HUES48 (cell line): Measurements from ENCODE around the gene PRF1.
"Not testable (repeated sequence)": the region's sequence is repeated elsewhere in the genome, so short reads cannot be mapped to it uniquely, and the experiment has no call there.

ENCODE experiments used
- H3K27ac ChIP-seq: one replicate; pipeline ENCODE4 v1.7.0; 2013; ENCODE audit warnings: low read depth, low read length, inconsistent platforms
- H3K27me3 ChIP-seq: 2 replicates; pipeline ENCODE4 v1.6.1; 2013; ENCODE audit warnings: mild to moderate bottlenecking, low read length; ENCODE audit not compliant: control insufficient read depth, insufficient read depth
- H3K36me3 ChIP-seq: 2 replicates; pipeline ENCODE4 v1.6.1; 2013; ENCODE audit warnings: low read length; ENCODE audit not compliant: control insufficient read depth, insufficient read depth
- H3K4me1 ChIP-seq: 2 replicates; pipeline ENCODE4 v1.6.1; 2013; ENCODE audit warnings: mild to moderate bottlenecking, low read length; ENCODE audit not compliant: control insufficient read depth, insufficient read depth
- H3K4me3 ChIP-seq: 2 replicates; pipeline ENCODE4 v1.5.1; 2013; ENCODE audit warnings: mild to moderate bottlenecking, low read depth, low read length
- H3K9ac ChIP-seq: 2 replicates; pipeline ENCODE4 v1.6.1; 2013; ENCODE audit warnings: mild to moderate bottlenecking, low read depth, low read length, moderate library complexity
- H3K9me3 ChIP-seq: 2 replicates; pipeline ENCODE4 v1.6.1; 2013; ENCODE audit warnings: low read length; ENCODE audit not compliant: control insufficient read depth, insufficient read depth

PRF1 gene

GRCh38 chr10:70634011-70634410 is 31.5 kb upstream of the PRF1 start:
- Histone ChIP-seq H3K9ac (no peak overlapping the region), H3K4me3 (no peak overlapping the region), H3K9me3 (peaks cover 5% of the 10 kb centered on the region; the same call in 1 of the 2 replicates), H3K27ac (no peak overlapping the region), H3K4me1 (no peaks in the 10 kb centered on the region), H3K36me3 (no peaks in the 10 kb centered on the region), H3K27me3 (no peaks in the 10 kb centered on the region)

- not testable (repeated sequence) for H3K27ac ChIP-seq, H3K36me3 ChIP-seq, H3K27me3 ChIP-seq, H3K9ac ChIP-seq, H3K4me1 ChIP-seq, H3K4me3 ChIP-seq
- H3K9me3 ChIP-seq, result peaks cover 20% of the 10 kb centered on the region
Observed at GRCh38 chr10:70631735-70632134, 29.2 kb upstream of the PRF1 start.

- Histone ChIP-seq H3K36me3 (no peaks in the 10 kb centered on the region), H3K9me3 (peaks cover 20% of the 10 kb centered on the region), H3K27ac (no peak overlapping the region), H3K9ac (no peak overlapping the region), H3K27me3 (no peaks in the 10 kb centered on the region), H3K4me1 (peaks cover 19% of the 10 kb centered on the region), H3K4me3 (no peak overlapping the region)
Observed at GRCh38 chr10:70629338-70629737, 26.8 kb upstream of the PRF1 start.

DNA sequence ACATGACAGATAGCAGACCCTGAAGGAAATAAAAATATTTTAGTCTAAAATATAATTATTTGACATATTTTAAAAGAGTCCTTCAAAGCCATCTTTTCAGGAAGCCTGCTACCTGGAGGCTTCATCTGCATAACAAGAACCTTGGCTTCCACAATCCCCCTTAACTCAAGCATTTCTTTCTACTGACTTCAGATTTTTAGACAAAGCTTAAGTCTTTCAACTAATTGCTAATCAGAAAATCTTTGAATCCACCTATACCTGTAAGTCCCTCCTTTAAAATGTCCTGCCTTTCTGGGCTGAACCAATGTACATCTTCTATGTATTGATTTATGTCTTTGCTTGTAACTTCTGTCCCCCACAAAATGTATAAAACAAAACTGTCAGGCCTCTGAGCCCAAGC is 23.5 kb upstream of the PRF1 start:
- Histone ChIP-seq H3K4me3 (no peak overlapping the region), H3K9ac (peak overlapping the region; percentile 49; the same call in 1 of the 2 replicates), H3K27ac (peak overlapping the region; percentile 86), H3K36me3 (no peaks in the 10 kb centered on the region), H3K9me3 (peaks cover 36% of the 10 kb centered on the region), H3K27me3 (no peaks in the 10 kb centered on the region), H3K4me1 (peaks cover 32% of the 10 kb centered on the region)

- Histone ChIP-seq H3K27me3 (no peaks in the 10 kb centered on the region), H3K36me3 (no peaks in the 10 kb centered on the region), H3K4me1 (peaks cover 32% of the 10 kb centered on the region), H3K27ac (peak overlapping the region; percentile 84), H3K9me3 (peaks cover 43% of the 10 kb centered on the region), H3K4me3 (no peak overlapping the region), H3K9ac (no peak overlapping the region)
Observed at GRCh38 chr10:70622981-70623844, 20.7 kb upstream of the PRF1 start.

GRCh38 chr10:70622541-70622940 is 20.0 kb upstream of the PRF1 start:
- H3K27me3 ChIP-seq, result no peaks in the 10 kb centered on the region
- no peak overlapping the region for H3K27ac ChIP-seq
- no peak overlapping the region for H3K4me3 ChIP-seq
- no peak overlapping the region for H3K9ac ChIP-seq
- H3K9me3 ChIP-seq, result peaks cover 36% of the 10 kb centered on the region
- H3K4me1 ChIP-seq, result peaks cover 32% of the 10 kb centered on the region
- H3K36me3 ChIP-seq, result no peaks in the 10 kb centered on the region

- no peak overlapping the region for H3K27ac ChIP-seq
- H3K4me1 ChIP-seq, result peaks cover 29% of the 10 kb centered on the region
- H3K36me3 ChIP-seq, result no peaks in the 10 kb centered on the region
- peaks cover 33% of the 10 kb centered on the region for H3K9me3 ChIP-seq
- no peaks in the 10 kb centered on the region for H3K27me3 ChIP-seq
- H3K9ac ChIP-seq, result no peak overlapping the region
- H3K4me3 ChIP-seq, result no peak overlapping the region
Observed at GRCh38 chr10:70621503-70622078, 19.1 kb upstream of the PRF1 start.

GRCh38 chr10:70620020-70620289 is 17.4 kb upstream of the PRF1 start:
- no peaks in the 10 kb centered on the region for H3K27me3 ChIP-seq
- H3K4me1 ChIP-seq, result peaks cover 14% of the 10 kb centered on the region
- H3K9ac ChIP-seq, result no peak overlapping the region
- no peak overlapping the region for H3K4me3 ChIP-seq
- H3K27ac ChIP-seq, result no peak overlapping the region
- peaks cover 33% of the 10 kb centered on the region for H3K9me3 ChIP-seq
- no peaks in the 10 kb centered on the region for H3K36me3 ChIP-seq

- no peak overlapping the region for H3K27ac ChIP-seq
- H3K27me3 ChIP-seq, result no peaks in the 10 kb centered on the region
- no peaks in the 10 kb centered on the region for H3K36me3 ChIP-seq
- no peak overlapping the region for H3K9ac ChIP-seq
- H3K9me3 ChIP-seq, result peaks cover 33% of the 10 kb centered on the region
- peaks cover 14% of the 10 kb centered on the region for H3K4me1 ChIP-seq
- H3K4me3 ChIP-seq, result no peak overlapping the region
Observed at GRCh38 chr10:70619271-70620019, 16.9 kb upstream of the PRF1 start.

- Histone ChIP-seq H3K27me3 (no peaks in the 10 kb centered on the region), H3K4me3 (no peak overlapping the region), H3K27ac (no peak overlapping the region)
Observed at GRCh38 chr10:70618663-70619062, 16.1 kb upstream of the PRF1 start.

More at GRCh38 chr10:70618663-70619062, 16.1 kb upstream of the PRF1 start:
- Histone ChIP-seq H3K4me1 (peaks cover 7% of the 10 kb centered on the region; the same call in 1 of the 2 replicates), H3K36me3 (no peaks in the 10 kb centered on the region), H3K9ac (no peak overlapping the region), H3K9me3 (peaks cover 33% of the 10 kb centered on the region)
